Psoas muscle (tissue), 8 donors: ENCODE measurements around the gene MFSD12. TPM values are rescaled to one million over a fixed set of nuclear protein-coding genes. Genes with fewer than 3 reads are reported as not detected.

Source experiments
- ATAC-seq, 4 donors: fragments of 200-7000 bp; cut with Tn5 transposase; one replicate each; pipeline ENCODE4 v1.9.1; 2020; ENCODE audit warnings: moderate library complexity in 3 of 4, mild to moderate bottlenecking in 2 of 4
- DNase-seq, 2 donors: peaks; one replicate each; pipeline ENCODE4 v3.0.0-alpha.2; 2020
- H3K27ac ChIP-seq: fragments of 200-600 bp; one replicate; pipeline ENCODE4 v1.8.0; 2022
- H3K27me3 ChIP-seq, 3 donors: fragments of 200-600 bp in 1 of 3; one replicate each; pipeline versions ENCODE4 v1.6.1 to v1.8.0; 2013 to 2022; ENCODE audit warnings: low read length in 2 of 3, mild to moderate bottlenecking in 2 of 3, moderate library complexity in 1 of 3; ENCODE audit not compliant: insufficient read depth in 3 of 3
- H3K36me3 ChIP-seq, 2 donors: fragments of 200-600 bp in 1 of 2; one replicate each; pipeline versions ENCODE4 v1.6.1 to v1.8.0; 2013 to 2022; ENCODE audit warnings: low read depth in 1 of 2, mild to moderate bottlenecking in 1 of 2, moderate library complexity in 1 of 2; ENCODE audit not compliant: insufficient read depth in 1 of 2
- H3K4me1 ChIP-seq: fragments of 200-600 bp; one replicate; pipeline ENCODE4 v1.8.0; 2022
- H3K4me3 ChIP-seq: fragments of 200-600 bp; one replicate; pipeline ENCODE4 v1.8.0; 2022; ENCODE audit warnings: mild to moderate bottlenecking
- H3K9me3 ChIP-seq: fragments of 200-600 bp; one replicate; pipeline ENCODE4 v1.8.0; 2022
- WGBS, 3 donors: extraction: QIAGEN DNeasy Blood & Tissue Kit; methylation state at CpG; one replicate each; pipeline versions ENCODE4 v1.1.6 to v1.1.7; 2013; 5-methylcytosine and 5-hydroxymethylcytosine counted together
- intact Hi-C, 2 donors: fragments of 100-400 bp; cut with DNase I; formaldehyde crosslinking; loops; one replicate each; pipeline versions ENCODE4 v1.11.0 to v1.14.2; 2022
- polyA plus RNA-seq, 3 donors: library from polyadenylated mRNA; stranded (reverse); fragments of 200-250 nt; gene quantifications; one replicate each; pipeline ENCODE4 v1.2.3, GENCODE V29; 2013
- total RNA-seq, 4 donors: library from RNA; stranded (reverse); fragmentation: NEBNext Ultra II Directional in 2 of 4; extraction: Animal tissue kit (Norgen Biotek cat#: 25700) in 2 of 4; gene quantifications; one replicate each; pipeline versions ENCODE4 v1.2.1 to v1.2.4, GENCODE V29; 2021 to 2023
- TF ChIP-seq, protein P1 (sequence below): fragments of 200-600 bp; IDR thresholded peaks from one replicate; pipeline ENCODE4 v1.8.0; 2022; ENCODE audit warnings: antibody characterized with exemption
- donor health status: healthy with polysubstance abuse.
- donor health status: DM: no; HTN: no; CAD: no; lungs with moderate emphysema.
- donor health status: Bipolar disorder and iron deficiency.
- donor health status: healthy.
- donor health status: DM: yes; HTN: yes; CAD: no.
- donor health status: DM: no; HTN: no; CAD: no.
- donor health status: DM: no; HTN: no; CAD: no.
- donor health status: DM: yes; HTN: yes; CAD: no.

The MFSD12 gene
- total and polyA plus RNA-seq, 7 donors, result 16.3 to 46.6 (median 25.2) TPM

DNA sequence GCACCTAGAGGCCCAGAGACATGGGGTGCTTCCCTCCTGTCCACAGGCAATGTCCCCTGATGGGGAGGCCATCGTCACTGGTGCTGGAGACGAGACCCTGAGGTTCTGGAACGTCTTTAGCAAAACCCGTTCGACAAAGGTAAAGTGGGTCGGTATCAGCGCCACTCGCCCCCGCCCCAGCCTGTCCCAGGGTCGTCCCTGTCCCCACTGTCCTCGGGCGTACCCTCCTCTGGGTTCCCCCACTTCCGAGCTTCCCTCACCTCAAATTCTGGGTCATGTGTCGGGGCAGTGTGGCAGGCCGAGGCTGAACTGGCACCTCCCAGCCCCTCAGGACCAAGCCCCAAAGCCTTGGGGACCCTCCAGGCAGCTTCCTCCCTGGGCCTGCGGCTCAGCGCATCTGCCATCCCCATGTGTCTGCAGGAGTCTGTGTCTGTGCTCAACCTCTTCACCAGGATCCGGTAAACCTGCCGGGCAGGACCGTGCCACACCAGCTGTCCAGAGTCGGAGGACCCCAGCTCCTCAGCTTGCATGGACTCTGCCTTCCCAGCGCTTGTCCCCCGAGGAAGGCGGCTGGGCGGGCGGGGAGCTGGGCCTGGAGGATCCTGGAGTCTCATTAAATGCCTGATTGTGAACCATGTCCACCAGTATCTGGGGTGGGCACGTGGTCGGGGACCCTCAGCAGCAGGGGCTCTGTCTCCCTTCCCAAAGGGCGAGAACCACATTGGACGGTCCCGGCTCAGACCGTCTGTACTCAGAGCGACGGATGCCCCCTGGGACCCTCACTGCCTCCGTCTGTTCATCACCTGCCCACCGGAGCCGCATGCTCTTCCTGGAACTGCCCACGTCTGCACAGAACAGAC, 22.8 kb downstream of the MFSD12 start:
- peaks cover 3 to 64% of the 10 kb centered on the region in 2 donors for H3K36me3 ChIP-seq
- no peaks in the 10 kb centered on the region for H3K27me3 ChIP-seq
- TF ChIP-seq, protein P1, sequence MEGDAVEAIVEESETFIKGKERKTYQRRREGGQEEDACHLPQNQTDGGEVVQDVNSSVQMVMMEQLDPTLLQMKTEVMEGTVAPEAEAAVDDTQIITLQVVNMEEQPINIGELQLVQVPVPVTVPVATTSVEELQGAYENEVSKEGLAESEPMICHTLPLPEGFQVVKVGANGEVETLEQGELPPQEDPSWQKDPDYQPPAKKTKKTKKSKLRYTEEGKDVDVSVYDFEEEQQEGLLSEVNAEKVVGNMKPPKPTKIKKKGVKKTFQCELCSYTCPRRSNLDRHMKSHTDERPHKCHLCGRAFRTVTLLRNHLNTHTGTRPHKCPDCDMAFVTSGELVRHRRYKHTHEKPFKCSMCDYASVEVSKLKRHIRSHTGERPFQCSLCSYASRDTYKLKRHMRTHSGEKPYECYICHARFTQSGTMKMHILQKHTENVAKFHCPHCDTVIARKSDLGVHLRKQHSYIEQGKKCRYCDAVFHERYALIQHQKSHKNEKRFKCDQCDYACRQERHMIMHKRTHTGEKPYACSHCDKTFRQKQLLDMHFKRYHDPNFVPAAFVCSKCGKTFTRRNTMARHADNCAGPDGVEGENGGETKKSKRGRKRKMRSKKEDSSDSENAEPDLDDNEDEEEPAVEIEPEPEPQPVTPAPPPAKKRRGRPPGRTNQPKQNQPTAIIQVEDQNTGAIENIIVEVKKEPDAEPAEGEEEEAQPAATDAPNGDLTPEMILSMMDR, result no peak
- intact Hi-C loops, result no loop called here
- H3K9me3 ChIP-seq, result no peaks in the 10 kb centered on the region
- ATAC-seq (no peak), DNase-seq (no peak)
- no peak overlapping the region for H3K4me3 ChIP-seq
- no peaks in the 10 kb centered on the region for H3K4me1 ChIP-seq
- no peak overlapping the region for H3K27ac ChIP-seq
- 90 to 91% (median 91%) methylated on average over 38 of the region's 38 CpGs for WGBS, 3 donors

DNA sequence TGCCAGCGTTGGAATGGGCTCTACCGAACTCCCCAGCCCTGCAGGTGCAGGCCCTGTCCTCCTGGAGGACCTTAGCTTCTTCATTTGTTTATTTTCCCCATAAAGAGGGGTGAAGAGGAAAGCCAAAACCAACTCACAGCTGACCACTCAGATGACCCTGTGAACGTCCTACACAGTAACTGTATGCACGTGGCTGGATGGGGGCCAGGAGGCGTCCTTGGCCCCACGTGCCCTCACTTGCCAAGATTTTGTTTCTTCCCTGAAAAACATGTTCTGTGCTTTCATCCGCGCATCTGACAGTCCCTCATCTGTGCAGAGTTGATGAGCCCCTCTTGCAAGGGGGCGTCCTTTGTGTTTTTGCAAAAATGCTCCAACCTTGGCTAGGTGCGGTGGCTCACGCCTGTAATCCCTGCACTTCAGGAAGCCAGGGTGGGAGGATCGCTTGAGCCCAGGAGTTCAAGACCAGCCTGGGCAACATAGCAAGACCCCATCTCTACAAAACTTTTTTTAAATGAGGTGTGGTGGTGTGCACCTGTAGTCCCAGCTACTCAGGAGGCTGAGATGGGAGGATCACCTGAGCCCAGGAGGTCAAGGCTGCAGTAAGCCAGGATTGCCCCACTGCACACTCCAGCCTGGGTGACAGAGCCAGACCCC, 23.7 kb downstream of the MFSD12 start:
- no peak for DNase-seq
- TF ChIP-seq, protein P1, result no peak
- no peak for ATAC-seq
- intact Hi-C loops, result no loop called here
- no peak overlapping the region for H3K27ac ChIP-seq
- H3K36me3 ChIP-seq, result peaks cover 3 to 64% of the 10 kb centered on the region in 2 donors
- 74 to 79% (median 76%) methylated on average over 12 of the region's 12 CpGs for WGBS, 3 donors
- no peak overlapping the region for H3K4me3 ChIP-seq
- no peaks in the 10 kb centered on the region for H3K9me3 ChIP-seq
- H3K4me1 ChIP-seq, result no peaks in the 10 kb centered on the region
- H3K27me3 ChIP-seq, result no peaks in the 10 kb centered on the region

DNA sequence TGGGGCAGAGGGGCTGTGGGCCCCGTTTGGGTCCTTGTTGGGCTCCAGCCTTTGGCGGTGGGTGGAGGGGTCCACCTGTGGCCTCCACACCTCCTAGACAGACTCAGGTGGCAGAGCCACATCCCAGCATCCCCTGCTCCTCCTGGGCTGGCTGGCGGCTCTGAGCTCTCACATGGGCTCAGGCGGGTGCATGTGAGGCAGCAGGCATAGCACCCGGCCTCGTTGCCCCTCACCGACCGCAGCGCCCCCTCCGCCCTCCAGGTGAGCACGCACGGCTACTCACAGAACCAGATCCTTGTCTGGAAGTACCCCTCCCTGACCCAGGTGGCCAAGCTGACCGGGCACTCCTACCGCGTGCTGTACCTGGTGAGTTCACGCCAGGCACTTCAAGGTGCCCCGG, 24.4 kb downstream of the MFSD12 start:
- Histone ChIP-seq H3K27ac (no peak overlapping the region), H3K9me3 (no peaks in the 10 kb centered on the region), H3K4me3 (no peak overlapping the region), H3K36me3 (peaks cover 3 to 63% of the 10 kb centered on the region in 2 donors), H3K4me1 (no peaks in the 10 kb centered on the region), H3K27me3 (no peaks in the 10 kb centered on the region)
- ATAC-seq (no peak), DNase-seq (no peak)
- intact Hi-C loops, result no loop called here
- TF ChIP-seq, protein P1, result no peak
- 88 to 94% (median 90%) methylated on average over 17 of the region's 17 CpGs for WGBS, 3 donors

DNA sequence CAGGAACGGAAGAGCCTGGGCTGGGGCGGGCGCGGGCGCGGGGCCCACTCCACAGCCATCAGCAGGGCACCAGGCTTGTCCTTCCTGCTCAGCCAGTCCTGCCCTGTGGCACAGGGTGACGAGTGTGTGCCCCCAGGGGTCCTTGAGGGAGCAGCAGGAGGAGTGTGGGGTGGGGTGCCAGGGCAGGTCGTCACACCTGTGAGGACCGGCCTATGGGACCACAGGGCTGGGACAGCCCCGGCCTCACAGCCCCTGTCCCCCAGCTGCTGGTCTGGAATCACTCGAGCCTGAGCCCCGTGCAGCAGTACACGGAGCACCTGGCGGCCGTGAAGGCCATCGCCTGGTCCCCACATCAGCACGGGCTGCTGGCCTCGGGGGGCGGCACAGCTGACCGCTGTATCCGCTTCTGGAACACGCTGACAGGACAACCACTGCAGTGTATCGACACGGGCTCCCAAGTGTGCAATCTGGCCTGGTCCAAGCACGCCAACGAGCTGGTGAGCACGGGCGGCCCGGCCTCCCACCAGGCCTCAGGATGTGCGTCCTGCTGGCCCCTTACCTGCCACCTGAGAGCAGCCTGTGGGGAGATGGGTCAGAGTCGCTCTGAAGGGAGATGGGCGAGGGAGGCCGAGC, 25.1 kb downstream of the MFSD12 start:
- no peak for ATAC-seq
- WGBS, 3 donors, result 93 to 97% (median 93%) methylated on average over 31 to 33 of the region's 33 CpGs

More for the DNA sequence above, 25.1 kb downstream of the MFSD12 start:
- intact Hi-C loops, result no loop called here
- no peaks in the 10 kb centered on the region for H3K4me1 ChIP-seq
- no peaks in the 10 kb centered on the region for H3K27me3 ChIP-seq
- H3K36me3 ChIP-seq, result peaks cover 3 to 68% of the 10 kb centered on the region in 2 donors
- DNase-seq, result no peak
- no peaks in the 10 kb centered on the region for H3K9me3 ChIP-seq
- TF ChIP-seq, protein P1, result no peak
- no peak overlapping the region for H3K4me3 ChIP-seq
- H3K27ac ChIP-seq, result no peak overlapping the region
